Right forelimb (tissue), 1 donor: Measurements from ENCODE around the gene MTMR2.
"Not testable (repeated sequence)": the region's sequence is repeated elsewhere in the genome, so short reads cannot be mapped to it uniquely, and the experiment has no call there.

ENCODE experiments used
- DNase-seq: peaks from one replicate; pipeline ENCODE4 v3.0.0-alpha.2; 2018

The MTMR2 gene

DNA sequence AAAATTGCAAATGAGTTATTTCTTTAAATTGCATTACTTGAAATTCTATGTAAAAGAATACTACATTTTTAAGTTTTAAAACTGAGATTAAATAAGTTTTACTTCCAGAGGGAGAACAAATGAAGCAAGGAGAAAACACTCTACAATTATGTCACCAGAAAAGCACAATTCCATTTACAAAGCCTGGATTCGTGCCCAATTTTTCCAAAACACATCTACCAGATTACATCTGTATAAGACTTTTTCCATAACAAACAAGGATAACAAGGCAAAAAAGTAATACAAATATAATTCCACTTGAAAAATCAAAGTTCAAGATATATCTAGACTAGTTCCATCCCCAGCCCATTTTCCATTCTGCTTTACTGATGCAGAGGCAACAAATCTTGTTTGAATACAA is 40.5 kb downstream of the MTMR2 start:
- no peak for DNase-seq

DNA sequence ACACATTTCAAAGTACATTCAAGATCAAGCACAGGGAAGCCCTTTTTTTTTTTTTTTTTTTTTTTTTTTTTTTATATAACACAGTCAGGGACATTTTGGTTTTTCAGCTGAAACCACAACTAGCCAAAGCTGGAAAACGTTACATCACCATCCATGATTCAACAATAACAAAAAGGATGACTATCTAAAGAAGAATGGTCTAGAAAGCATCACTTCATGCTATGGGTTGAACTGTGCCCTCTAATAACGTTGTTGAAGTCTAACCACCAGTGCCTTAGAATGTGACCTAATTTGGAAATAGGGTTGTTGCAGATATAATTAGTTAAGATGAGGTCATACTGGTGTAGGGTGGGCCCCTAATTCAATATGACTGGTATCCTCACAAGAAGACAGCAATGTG is 46.6 kb downstream of the MTMR2 start:
- DNase-seq = no peak

DNA sequence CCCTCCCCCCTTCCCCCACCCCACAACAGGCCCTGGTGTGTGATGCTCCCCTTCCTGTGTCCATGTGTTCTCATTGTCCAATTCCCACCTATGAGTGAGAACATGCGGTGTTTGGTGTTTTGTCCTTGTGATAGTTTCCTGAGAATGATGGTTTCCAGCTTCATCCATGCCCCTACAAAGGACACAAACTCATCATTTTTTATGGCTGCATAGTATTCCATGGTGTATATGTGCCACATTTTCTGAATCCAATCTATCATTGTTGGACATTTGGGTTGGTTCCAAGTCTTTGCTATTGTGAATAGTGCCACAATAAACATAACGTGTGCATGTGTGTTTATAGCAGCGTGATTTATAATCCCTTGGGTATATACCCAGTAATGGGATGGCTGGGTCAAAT is 53.0 kb downstream of the MTMR2 start:
- DNase-seq = not testable (repeated sequence)

GRCh38 chr11:95867105-95867504 is 56.8 kb downstream of the MTMR2 start:
- no peak for DNase-seq

- DNase-seq = no peak
Observed at GRCh38 chr11:95863486-95864140, 60.3 kb downstream of the MTMR2 start.

GRCh38 chr11:95860024-95860423 is 63.9 kb downstream of the MTMR2 start:
- not testable (repeated sequence) for DNase-seq

DNA sequence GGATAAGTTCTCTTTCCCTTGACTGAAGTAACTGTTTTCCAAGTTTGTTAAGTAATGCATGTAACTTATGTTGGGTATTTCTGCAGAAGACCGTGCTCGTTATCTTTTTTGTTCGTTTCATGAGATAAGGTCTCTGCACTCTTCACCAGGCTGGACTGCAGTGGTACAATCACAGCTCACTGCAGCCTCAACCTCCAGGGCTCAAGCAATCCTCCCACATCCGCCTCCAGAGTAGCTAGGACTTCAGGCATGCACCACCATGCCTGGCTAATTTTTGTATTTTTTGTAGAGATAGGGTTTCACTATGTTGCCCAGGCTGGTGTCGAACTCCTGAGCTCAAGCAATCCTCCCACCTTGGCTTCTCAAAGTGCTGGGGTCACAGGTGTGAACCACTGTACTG is 69.5 kb downstream of the MTMR2 start:
- not testable (repeated sequence) for DNase-seq

DNA sequence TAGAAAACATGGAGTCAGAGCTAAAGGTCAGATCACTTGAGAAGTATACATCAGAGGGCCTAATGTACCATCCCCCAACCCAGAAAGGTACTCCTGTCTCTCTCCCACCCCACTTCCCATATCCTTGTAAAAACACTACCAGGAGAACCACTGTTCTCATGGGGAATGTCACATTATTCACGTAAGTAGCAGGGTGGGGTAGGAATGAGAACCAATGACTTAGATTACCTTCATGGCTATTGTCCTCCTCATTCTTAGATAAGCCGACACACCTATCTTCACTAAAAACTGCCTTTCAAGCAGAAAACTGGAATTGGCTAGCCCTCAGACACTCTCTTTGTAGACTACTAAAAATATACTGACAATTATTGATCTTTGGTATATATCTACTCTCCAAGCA is 70.0 kb downstream of the MTMR2 start:
- DNase-seq = no peak

GRCh38 chr11:95853138-95853537 is 70.8 kb downstream of the MTMR2 start:
- no peak for DNase-seq

DNA sequence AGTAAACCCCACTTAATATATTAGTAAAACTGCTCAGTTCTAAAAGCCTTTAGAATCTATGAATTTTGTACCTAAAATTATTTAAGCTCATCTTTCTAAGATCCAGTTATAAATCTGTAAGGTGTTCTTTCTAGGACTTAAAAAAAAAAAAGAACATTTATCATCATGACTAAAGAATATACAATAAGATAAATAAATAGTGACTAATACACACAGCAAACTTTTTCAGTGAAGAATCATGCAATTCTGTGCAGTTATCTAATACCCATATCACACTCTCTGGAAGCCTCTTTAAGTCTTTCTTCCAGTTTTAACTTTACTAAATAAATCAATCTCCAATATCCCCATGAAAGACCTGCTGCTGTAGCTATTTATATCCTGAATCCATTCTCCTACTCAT is 73.8 kb downstream of the MTMR2 start:
- no peak for DNase-seq

DNA sequence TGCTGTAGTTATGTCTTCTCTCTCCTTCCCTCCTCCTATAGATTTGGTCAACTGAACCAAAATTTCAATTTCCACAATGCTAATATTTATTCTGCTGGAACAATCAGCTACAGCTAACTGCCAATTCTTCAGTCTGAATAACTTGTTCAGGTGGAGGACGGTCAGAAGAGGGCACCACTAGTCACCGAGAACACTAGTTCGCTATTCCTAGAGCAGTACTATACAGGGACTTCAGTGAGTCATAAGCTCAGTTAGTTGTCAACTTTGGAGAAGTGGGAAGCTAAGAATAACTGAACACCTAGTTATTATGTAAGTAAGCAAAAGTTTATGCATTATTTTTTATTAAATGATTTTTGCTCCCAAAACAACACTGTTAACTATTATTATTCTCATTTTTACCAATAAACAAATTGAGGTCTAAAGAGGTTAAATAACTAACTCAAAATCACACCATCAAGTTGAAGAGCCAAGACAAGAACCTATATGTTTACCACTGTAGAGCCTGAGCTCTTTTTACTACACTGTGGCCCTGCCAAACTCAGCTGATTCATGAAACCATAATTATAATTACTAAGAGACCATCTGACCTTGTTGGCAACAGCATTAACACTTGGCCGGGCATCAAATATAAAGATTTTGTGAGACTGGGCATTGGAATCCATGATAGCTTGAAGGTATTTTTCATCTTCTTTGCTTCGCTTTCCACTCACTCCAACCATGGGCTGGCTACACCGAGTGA is 74.7 kb downstream of the MTMR2 start:
- DNase-seq = no peak

DNA sequence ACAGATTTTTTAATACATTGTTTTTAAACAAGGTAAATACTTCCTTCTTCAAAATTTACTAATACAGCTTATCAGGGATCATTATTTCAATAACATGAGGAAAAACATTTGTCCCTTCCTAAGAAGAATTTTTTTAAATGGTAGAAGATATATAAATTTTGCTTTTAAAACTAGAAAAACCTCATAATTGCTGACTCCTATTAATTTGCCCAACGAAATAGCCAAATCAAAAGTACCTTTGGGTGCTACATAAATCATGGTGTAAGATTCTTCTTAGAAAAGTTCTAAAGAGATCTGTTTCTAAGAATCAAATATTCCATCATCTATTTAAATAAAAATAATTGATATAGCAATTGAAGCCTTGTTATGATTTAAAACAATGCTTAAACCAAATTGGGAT is 78.7 kb downstream of the MTMR2 start:
- no peak for DNase-seq

GRCh38 chr11:95835768-95836488 is 88.0 kb downstream of the MTMR2 start:
- DNase-seq = peak; percentile 52

DNA sequence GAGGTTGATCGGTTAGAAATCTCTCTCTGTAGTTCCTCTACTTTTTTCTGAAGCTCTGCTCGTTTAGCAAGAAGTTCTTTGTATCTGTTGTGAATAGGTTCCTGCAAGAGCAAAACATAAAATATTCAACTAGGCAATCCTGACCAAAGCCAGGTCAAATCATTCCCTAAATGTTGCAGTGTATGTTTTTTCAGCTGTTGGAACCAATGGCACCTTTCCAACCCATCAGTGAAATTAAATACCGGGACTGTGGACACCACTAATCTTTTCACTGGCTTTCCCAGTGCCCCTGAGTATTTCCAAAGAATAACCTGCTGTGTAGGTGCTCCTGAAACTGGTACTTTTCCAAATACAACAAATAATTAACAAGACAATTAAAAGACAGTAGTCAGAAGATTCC is 88.6 kb downstream of the MTMR2 start:
- DNase-seq = no peak

- DNase-seq = no peak
Observed at GRCh38 chr11:95833378-95833777, 90.5 kb downstream of the MTMR2 start.

DNA sequence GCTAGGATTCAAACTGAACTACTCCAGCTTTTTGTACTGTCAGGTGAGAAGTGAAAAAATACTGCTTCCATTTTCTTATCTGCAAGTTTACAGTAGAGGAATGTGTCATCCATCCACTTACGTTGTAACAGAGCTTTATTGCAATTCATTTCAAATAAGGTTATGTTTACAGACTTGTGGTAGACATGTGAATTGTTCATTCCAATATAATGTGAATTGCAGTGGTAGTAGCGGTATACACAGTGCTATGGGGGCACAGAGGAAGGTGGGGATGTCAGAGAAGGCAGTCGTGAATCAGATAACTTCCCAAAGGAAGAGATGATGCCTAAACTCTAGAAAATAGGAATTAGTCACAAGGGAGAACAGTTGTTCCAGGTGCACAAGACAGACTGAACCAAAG is 91.1 kb downstream of the MTMR2 start:
- DNase-seq = no peak

GRCh38 chr11:95831198-95831883 is 92.6 kb downstream of the MTMR2 start:
- DNase-seq = no peak

DNA sequence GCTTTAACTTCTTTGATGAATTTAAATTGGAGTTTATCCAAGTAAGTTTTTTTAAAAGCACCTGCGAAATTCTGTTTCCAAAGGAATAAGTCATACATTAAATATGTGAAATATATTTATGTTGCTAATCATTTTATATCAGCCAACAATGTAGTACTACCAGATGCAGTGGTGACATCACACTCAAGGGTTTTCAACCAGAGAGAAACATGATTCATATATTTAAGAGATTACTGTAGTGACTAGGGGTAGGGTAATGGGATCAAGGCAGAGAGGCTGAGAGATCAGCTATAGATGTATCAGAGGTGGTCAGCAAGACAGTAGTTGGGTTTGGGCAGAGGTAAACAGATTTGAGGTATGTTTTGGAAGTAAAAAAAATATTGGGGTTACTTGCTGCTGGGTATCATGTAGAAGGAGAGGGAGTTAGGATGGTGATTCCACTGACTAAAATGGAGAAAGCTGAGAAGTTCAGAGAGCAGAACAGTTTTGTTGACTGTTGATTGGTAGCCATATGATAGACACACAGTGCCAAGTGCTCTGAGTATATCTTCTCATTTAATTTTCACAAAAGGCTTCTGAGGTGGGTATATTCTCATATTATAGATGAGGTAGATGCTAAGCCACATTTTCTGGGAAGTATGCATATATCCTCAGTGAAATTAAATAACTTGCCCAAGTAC is 94.2 kb downstream of the MTMR2 start:
- DNase-seq = no peak

DNA sequence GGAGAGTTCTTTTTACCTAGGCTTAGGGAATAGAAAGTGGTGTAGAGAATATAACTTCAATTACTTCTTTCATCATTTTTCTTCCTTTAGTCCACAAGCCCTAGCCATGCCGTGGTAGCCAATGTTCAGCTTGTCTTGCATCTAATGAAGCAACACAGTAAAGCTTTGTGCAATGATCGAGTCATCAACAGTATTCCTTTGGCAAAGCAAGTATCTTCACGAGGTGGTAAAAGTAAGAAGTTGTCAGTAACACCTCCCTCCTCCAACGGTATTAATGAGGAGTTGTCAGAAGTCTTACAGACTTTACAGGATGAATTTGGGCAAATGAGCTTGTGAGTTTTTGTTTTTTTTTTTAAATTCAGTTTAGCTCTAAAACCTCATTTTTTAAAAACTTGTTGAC is 96.2 kb downstream of the MTMR2 start:
- DNase-seq = no peak

GRCh38 chr11:95821640-95822039 is 102.3 kb downstream of the MTMR2 start:
- no peak for DNase-seq

GRCh38 chr11:95816037-95816436 is 107.9 kb downstream of the MTMR2 start:
- DNase-seq = no peak

- not testable (repeated sequence) for DNase-seq
Observed at GRCh38 chr11:95811052-95811451, 112.9 kb downstream of the MTMR2 start.

DNA sequence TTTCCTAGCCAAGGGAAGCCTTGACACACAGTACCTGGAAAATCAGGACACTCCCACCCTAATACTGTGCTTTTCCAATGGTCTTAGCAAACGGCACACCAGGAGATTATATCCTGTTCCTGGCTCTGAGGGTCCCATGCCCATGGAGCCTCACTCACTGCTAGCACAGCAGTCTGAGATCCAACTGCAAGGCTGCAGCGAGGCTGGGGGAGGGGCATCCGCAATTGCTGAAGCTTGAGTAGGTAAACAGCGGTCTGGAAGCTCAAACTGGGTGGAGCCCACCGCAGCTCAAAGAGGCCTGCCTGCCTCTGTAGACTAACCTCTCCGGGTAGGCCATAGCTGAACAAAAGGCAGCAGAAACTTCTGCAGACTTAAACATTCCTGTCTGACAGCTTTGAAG is 117.4 kb downstream of the MTMR2 start:
- DNase-seq = not testable (repeated sequence)
